T-helper 1 cell treated with Interleukin-12 subunit alpha and Interleukin-12 subunit beta and Interleukin-4 antibody, amounts not matched to agents 30 μg/mL and 1 μg/mL, for 36 hours (primary cell): ENCODE data around the gene PTPRS.

ENCODE experiments used
- H3K27ac Mint-ChIP-seq: one replicate; pipeline ENCODE4 v1.8.0; 2021; ENCODE audit warnings: mild to moderate bottlenecking, mixed read lengths
- H3K27me3 Mint-ChIP-seq: one replicate; pipeline ENCODE4 v1.8.0; 2021; ENCODE audit warnings: low read depth, mixed read lengths
- H3K36me3 Mint-ChIP-seq: one replicate; pipeline ENCODE4 v1.8.0; 2021; ENCODE audit warnings: low read depth, mixed read lengths
- H3K4me1 Mint-ChIP-seq: one replicate; pipeline ENCODE4 v1.8.0; 2021; ENCODE audit warnings: low read depth, mixed read lengths
- H3K4me3 Mint-ChIP-seq: one replicate; pipeline ENCODE4 v1.8.0; 2021; ENCODE audit warnings: mild to moderate bottlenecking, moderate library complexity, mixed read lengths
- H3K9me3 Mint-ChIP-seq: one replicate; pipeline ENCODE4 v1.8.0; 2021; ENCODE audit warnings: mixed read lengths

The PTPRS gene

GRCh38 chr19:5342573-5343201 is 2.1 kb upstream of the PTPRS start:
- peaks cover 2% of the 10 kb centered on the region for H3K4me1 Mint-ChIP-seq
- no peak overlapping the region for H3K4me3 Mint-ChIP-seq
- H3K36me3 Mint-ChIP-seq: peaks cover 1% of the 10 kb centered on the region
- peaks cover 45% of the 10 kb centered on the region for H3K27me3 Mint-ChIP-seq
- no peak overlapping the region for H3K27ac Mint-ChIP-seq
- H3K9me3 Mint-ChIP-seq: no peaks in the 10 kb centered on the region

GRCh38 chr19:5341981-5342380 is 1.4 kb upstream of the PTPRS start:
- H3K27ac Mint-ChIP-seq: no peak overlapping the region
- H3K4me3 Mint-ChIP-seq: no peak overlapping the region
- peaks cover 2% of the 10 kb centered on the region for H3K4me1 Mint-ChIP-seq
- peaks cover 48% of the 10 kb centered on the region for H3K27me3 Mint-ChIP-seq
- peaks cover 1% of the 10 kb centered on the region for H3K36me3 Mint-ChIP-seq
- H3K9me3 Mint-ChIP-seq: no peaks in the 10 kb centered on the region

DNA sequence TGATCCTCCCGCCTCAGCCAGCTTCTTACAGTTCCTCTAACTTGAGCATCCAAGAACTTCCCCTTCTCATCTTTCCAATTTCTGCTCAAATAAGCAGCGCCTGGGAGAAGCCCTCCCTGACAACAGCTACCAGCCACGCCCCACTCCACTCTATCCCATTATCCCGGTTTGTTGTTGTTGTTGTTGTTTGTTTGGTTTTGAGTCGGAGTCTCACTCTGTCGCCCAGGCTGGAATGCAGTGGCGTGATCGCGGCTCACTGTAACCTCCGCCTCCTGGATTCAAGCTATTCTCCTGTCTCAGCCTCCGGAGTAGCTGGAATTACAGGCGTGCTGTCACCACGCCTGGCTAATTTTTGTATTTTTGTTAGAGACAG is 822 bp upstream of the PTPRS start:
- no peaks in the 10 kb centered on the region for H3K9me3 Mint-ChIP-seq
- peak overlapping the region; percentile 31 for H3K27ac Mint-ChIP-seq
- H3K36me3 Mint-ChIP-seq: peaks cover 1% of the 10 kb centered on the region
- H3K27me3 Mint-ChIP-seq: peaks cover 48% of the 10 kb centered on the region
- H3K4me1 Mint-ChIP-seq: peaks cover 2% of the 10 kb centered on the region
- peak overlapping the region; percentile 56 for H3K4me3 Mint-ChIP-seq

GRCh38 chr19:5339950-5340636 is 519 bp downstream of the PTPRS start:
- Mint-ChIP-seq H3K27me3 (peaks cover 59% of the 10 kb centered on the region), H3K4me3 (no peak overlapping the region), H3K9me3 (no peaks in the 10 kb centered on the region), H3K36me3 (peaks cover 1% of the 10 kb centered on the region), H3K4me1 (peaks cover 7% of the 10 kb centered on the region), H3K27ac (no peak overlapping the region)

GRCh38 chr19:5339198-5339949 is 1.2 kb downstream of the PTPRS start:
- Mint-ChIP-seq H3K36me3 (peaks cover 1% of the 10 kb centered on the region), H3K4me1 (peaks cover 7% of the 10 kb centered on the region), H3K4me3 (peak overlapping the region; percentile 63), H3K27me3 (peaks cover 64% of the 10 kb centered on the region), H3K27ac (no peak overlapping the region), H3K9me3 (no peaks in the 10 kb centered on the region)

DNA sequence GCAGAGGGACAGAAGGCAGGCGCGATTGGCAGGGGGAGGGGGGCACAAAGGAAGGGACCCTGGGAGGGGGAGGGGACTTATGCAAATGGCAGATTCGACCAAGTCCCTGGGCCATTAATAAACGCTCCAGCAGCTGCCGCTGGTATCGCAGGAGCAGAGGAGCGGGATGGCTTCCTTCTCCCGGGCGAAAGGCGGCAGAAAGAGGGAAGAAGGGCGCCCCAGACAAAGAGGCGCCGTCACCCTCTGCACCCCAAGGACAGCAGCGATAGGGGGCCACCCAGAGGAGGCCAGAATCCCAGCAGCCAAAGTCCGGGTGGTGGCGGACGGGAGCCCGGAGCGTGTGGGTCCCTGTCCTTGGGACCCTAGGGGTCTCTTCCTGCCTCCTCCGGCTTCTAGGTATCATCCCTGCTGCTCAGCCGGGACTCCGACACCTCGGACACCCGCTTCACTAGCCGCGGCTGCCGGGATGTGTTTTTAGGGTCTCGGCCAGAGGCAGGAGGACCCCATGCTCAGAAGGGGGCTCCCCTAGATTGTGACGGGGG is 1.9 kb downstream of the PTPRS start:
- Mint-ChIP-seq H3K9me3 (no peaks in the 10 kb centered on the region), H3K4me3 (peak overlapping the region; percentile 63), H3K4me1 (peaks cover 7% of the 10 kb centered on the region), H3K36me3 (peaks cover 1% of the 10 kb centered on the region), H3K27ac (no peak overlapping the region), H3K27me3 (peaks cover 67% of the 10 kb centered on the region)

GRCh38 chr19:5337708-5338655 is 2.6 kb downstream of the PTPRS start:
- Mint-ChIP-seq H3K4me3 (no peak overlapping the region), H3K27ac (no peak overlapping the region), H3K27me3 (peaks cover 67% of the 10 kb centered on the region), H3K9me3 (no peaks in the 10 kb centered on the region), H3K4me1 (peaks cover 7% of the 10 kb centered on the region), H3K36me3 (peaks cover 1% of the 10 kb centered on the region)

DNA sequence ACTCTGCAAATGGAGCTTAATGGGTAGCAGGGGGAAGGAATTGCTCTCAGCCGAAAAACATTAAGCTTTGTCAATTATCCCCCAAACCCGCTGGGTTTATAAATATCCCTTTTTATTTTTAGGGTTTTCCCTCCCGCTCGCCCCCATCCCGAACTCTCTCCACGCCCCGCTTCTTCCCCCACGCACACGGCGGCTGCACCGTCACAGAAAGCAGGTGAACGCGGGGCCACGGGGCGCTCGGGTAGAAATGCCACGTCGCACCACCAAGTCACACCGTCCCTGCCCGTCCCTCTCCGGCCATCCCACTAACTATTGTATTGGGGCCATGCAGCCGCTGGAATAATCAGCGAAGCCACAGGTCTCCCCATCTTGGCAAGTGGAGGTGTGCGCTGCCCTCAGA is 3.5 kb downstream of the PTPRS start:
- Mint-ChIP-seq H3K36me3 (peaks cover 1% of the 10 kb centered on the region), H3K27me3 (peaks cover 61% of the 10 kb centered on the region), H3K4me1 (peaks cover 7% of the 10 kb centered on the region), H3K4me3 (no peak overlapping the region), H3K9me3 (no peaks in the 10 kb centered on the region), H3K27ac (no peak overlapping the region)

GRCh38 chr19:5336195-5336965 is 4.2 kb downstream of the PTPRS start:
- H3K27ac Mint-ChIP-seq: no peak overlapping the region
- H3K4me3 Mint-ChIP-seq: no peak overlapping the region
- peaks cover 7% of the 10 kb centered on the region for H3K4me1 Mint-ChIP-seq
- no peaks in the 10 kb centered on the region for H3K9me3 Mint-ChIP-seq
- H3K36me3 Mint-ChIP-seq: peaks cover 1% of the 10 kb centered on the region
- H3K27me3 Mint-ChIP-seq: peaks cover 54% of the 10 kb centered on the region

DNA sequence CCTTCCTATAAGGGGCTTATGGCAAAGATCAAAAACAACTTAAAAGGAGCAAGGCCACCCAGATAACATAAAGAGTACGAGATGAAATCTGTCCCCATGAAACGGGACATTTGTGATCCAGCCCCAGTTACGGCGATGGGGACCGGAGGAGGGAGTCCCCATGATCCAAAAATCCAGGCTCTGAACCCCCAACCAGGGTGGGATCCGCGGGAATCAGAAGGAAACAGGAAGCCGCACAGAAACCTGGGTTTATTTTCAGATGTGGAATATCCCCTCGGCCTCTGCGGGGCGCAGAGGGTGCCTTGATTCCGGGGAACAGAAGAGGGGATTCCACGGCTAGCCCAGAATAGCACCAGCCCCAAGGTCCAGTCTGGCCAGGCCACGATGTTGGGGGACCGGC is 5.0 kb downstream of the PTPRS start:
- Mint-ChIP-seq H3K4me3 (no peak overlapping the region), H3K9me3 (no peaks in the 10 kb centered on the region), H3K36me3 (peaks cover 1% of the 10 kb centered on the region), H3K27ac (no peak overlapping the region), H3K4me1 (peaks cover 7% of the 10 kb centered on the region), H3K27me3 (peaks cover 49% of the 10 kb centered on the region)

DNA sequence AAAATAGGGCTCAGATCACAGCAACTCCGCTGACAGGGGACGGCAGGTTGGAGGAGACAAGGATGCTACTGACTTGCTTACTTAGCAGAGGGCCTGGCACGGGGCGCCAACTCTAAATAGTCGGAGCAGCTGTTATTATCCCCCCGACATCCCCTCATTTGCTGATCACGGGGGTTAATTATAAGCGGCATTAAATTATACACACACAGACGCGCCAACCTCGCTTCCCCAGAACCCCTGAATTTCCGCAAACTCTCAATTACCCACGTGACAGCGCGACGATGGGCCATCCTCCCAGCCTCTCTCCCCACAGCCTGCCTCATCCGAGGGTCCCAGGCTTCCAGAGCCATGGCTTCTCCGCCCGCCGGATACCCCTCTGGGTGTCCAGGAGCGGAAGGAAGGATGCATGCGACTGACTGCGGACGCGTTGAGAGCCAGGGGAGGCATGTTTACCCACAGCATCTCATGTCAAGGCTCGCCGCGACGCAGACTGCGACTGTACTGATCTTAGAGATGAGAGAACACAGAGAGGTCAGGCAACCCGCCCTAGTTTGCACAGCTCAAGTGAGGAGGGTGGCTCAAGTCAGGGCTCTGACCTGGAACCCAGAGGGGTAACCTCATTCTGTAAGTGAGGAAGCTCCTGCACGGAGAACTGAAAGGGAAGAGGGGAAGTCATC is 5.7 kb downstream of the PTPRS start:
- no peaks in the 10 kb centered on the region for H3K9me3 Mint-ChIP-seq
- H3K27me3 Mint-ChIP-seq: peaks cover 49% of the 10 kb centered on the region
- no peak overlapping the region for H3K4me3 Mint-ChIP-seq
- peaks cover 7% of the 10 kb centered on the region for H3K4me1 Mint-ChIP-seq
- H3K27ac Mint-ChIP-seq: no peak overlapping the region
- peaks cover 1% of the 10 kb centered on the region for H3K36me3 Mint-ChIP-seq

GRCh38 chr19:5334366-5334739 is 6.3 kb downstream of the PTPRS start:
- peaks cover 47% of the 10 kb centered on the region for H3K27me3 Mint-ChIP-seq

More at GRCh38 chr19:5334366-5334739, 6.3 kb downstream of the PTPRS start:
- H3K4me1 Mint-ChIP-seq: peaks cover 7% of the 10 kb centered on the region
- no peak overlapping the region for H3K27ac Mint-ChIP-seq
- H3K9me3 Mint-ChIP-seq: no peaks in the 10 kb centered on the region
- no peak overlapping the region for H3K4me3 Mint-ChIP-seq
- H3K36me3 Mint-ChIP-seq: peaks cover 1% of the 10 kb centered on the region
